ENCODE measurements around the gene NOC3L. TPM values are rescaled to one million over a fixed set of nuclear protein-coding genes. Genes with fewer than 3 reads are reported as not detected.

NOC3L gene
- total and polyA plus RNA-seq, 9 of the 15 experiments (the other 6 are each of a cell fraction or from before 2014, with no cell fraction given) = 23.8 to 57.6 (median 32.6) TPM

- Histone ChIP-seq H3K4me2 (ENCODE audit: insufficient read depth, low read length) (no peak overlapping the region), H3K36me3 (ENCODE audit: control insufficient read depth, insufficient read depth, low read length) (peaks cover 83% of the 10 kb centered on the region), H3K27me3 (ENCODE audit: control insufficient read depth in 2 of 2, insufficient read depth in 2 of 2, low read length in 2 of 2) (no peaks in the 10 kb centered on the region), H3K9me1 (ENCODE audit: control insufficient read depth, insufficient read depth, low read length) (no peaks in the 10 kb centered on the region), H4K20me1 (replicated peaks; ENCODE audit: control insufficient read depth, insufficient read depth, low read length) (no peaks in the 10 kb centered on the region), H3K4me1 (replicated peaks in 1 of 2; ENCODE audit: control insufficient read depth in 2 of 2, insufficient read depth in 2 of 2, low read length in 2 of 2) (no peaks in the 10 kb centered on the region), H3K9ac (ENCODE audit: insufficient read depth in 1 of 2, low read depth in 2 of 2, low read length in 2 of 2) (no peak overlapping the region), H3K79me2 (ENCODE audit: control insufficient read depth, insufficient read depth, low read length) (no peaks in the 10 kb centered on the region), H3K27ac (ENCODE audit: extremely low read depth, low read depth, low read length) (no peak overlapping the region), H3K9me3 (replicated peaks; ENCODE audit: control insufficient read depth, insufficient read depth, low read depth, low read length) (no peaks in the 10 kb centered on the region), H2AFZ (ENCODE audit: low read depth, low read length) (no peak overlapping the region), H3K4me3 (no peak overlapping the region)
- no TSS peak for BruUV-seq (replicated peaks)
- in situ Hi-C loops (cut with MboI) = no loop called here
- intact Hi-C loops (cut with micrococcal nuclease) = no loop called here
- WGBS (ENCODE audit: insufficient coverage, low coverage, missing lambda C conversion rate) = 96% methylated on average over 3 of the region's 3 CpGs
- DNase-seq (ENCODE audit: extremely low read depth in 1 of 4, low spot score in 3 of 4) (no peak), FAIRE-seq (no peak), ATAC-seq (no peak)
- no peak for TF ChIP-seq E2F4 (CRISPR knock-in tag; IDR thresholded peaks at IDR 0.05; ENCODE audit: low read depth)
- no peak for TF ChIP-seq PHTF2 (CRISPR knock-in tag; IDR thresholded peaks at IDR 0.05)
- POLR2A ChIA-PET = no interaction called here
- CTCF ChIA-PET (ENCODE audit: low intra/inter-chr PET ratio) = no interaction called here
Observed at GRCh38 chr10:94343151-94343550, 19.6 kb downstream of the NOC3L start.

- no peak for DNase-seq (ENCODE audit: extremely low read depth in 1 of 4, low spot score in 3 of 4)
- H3K4me2 ChIP-seq (ENCODE audit: insufficient read depth, low read length) = no peak overlapping the region
- H2AFZ ChIP-seq (ENCODE audit: low read depth, low read length) = no peak overlapping the region
- no peaks in the 10 kb centered on the region for H3K9me1 ChIP-seq (ENCODE audit: control insufficient read depth, insufficient read depth, low read length)
- CTCF ChIA-PET (ENCODE audit: low intra/inter-chr PET ratio) = no interaction called here
- ATAC-seq = no peak
- BruUV-seq (replicated peaks) = no TSS peak
- no peaks in the 10 kb centered on the region for H3K27me3 ChIP-seq (ENCODE audit: control insufficient read depth in 2 of 2, insufficient read depth in 2 of 2, low read length in 2 of 2)
- no peaks in the 10 kb centered on the region; the same call in 1 of the 2 replicates for H4K20me1 ChIP-seq (replicated peaks; ENCODE audit: control insufficient read depth, insufficient read depth, low read length)
- WGBS (ENCODE audit: insufficient coverage, low coverage, missing lambda C conversion rate) = 96% methylated on average over 3 of the region's 3 CpGs
- intact Hi-C loops (cut with micrococcal nuclease) (no loop called here), in situ Hi-C loops (cut with MboI) (no loop called here)
- H3K4me1 ChIP-seq (replicated peaks in 1 of 2; ENCODE audit: control insufficient read depth in 2 of 2, insufficient read depth in 2 of 2, low read length in 2 of 2) = no peaks in the 10 kb centered on the region
- peaks cover 89% of the 10 kb centered on the region; the same call in 2 of the 3 replicates for H3K36me3 ChIP-seq (ENCODE audit: control insufficient read depth, insufficient read depth, low read length)
- H3K4me3 ChIP-seq = no peak overlapping the region
- POLR2A ChIA-PET = interaction anchor here (1.3 kb wide), 1 partner anchor 15 kb away, joined by 3 read pairs; no protein-coding TSS in a partner anchor
- H3K9ac ChIP-seq (ENCODE audit: insufficient read depth in 1 of 2, low read depth in 2 of 2, low read length in 2 of 2) = no peak overlapping the region
- no peak overlapping the region for H3K27ac ChIP-seq (ENCODE audit: extremely low read depth, low read depth, low read length)
- H3K9me3 ChIP-seq (replicated peaks; ENCODE audit: control insufficient read depth, insufficient read depth, low read depth, low read length) = no peaks in the 10 kb centered on the region
- no peak for FAIRE-seq
- H3K79me2 ChIP-seq (ENCODE audit: control insufficient read depth, insufficient read depth, low read length) = no peaks in the 10 kb centered on the region
- TF ChIP-seq ZBTB9 (CRISPR knock-in tag; IDR thresholded peaks at IDR 0.05) (no peak), ZNF232 (CRISPR knock-in tag; IDR thresholded peaks at IDR 0.05) (no peak), THRA (IDR thresholded peaks at IDR 0.05) (no peak), ARNT (IDR thresholded peaks at IDR 0.05) (no peak), CBX3 (IDR thresholded peaks at IDR 0.05; ENCODE audit: borderline replicate concordance in 1 of 2, low read length in 2 of 2) (no peak), HMGN3 (IDR thresholded peaks at IDR 0.05; ENCODE audit: borderline replicate concordance, extremely low read depth, insufficient read length, low read depth, low read length) (no peak), HOMEZ (CRISPR knock-in tag; IDR thresholded peaks at IDR 0.05) (no peak), ZNF717 (CRISPR knock-in tag; IDR thresholded peaks at IDR 0.05) (no peak)
Observed at GRCh38 chr10:94334857-94335256, 27.9 kb downstream of the NOC3L start.
